Effector memory CD8-positive, alpha-beta T cell (primary cell): Measurements from ENCODE around the gene ZNF71.

Experiments used
- ATAC-seq: fragments of 150-1000 bp; cut with Tn5 transposase; replicated peaks from 2 replicates; pipeline ENCODE4 v1.10.0; 2021; ENCODE audit warnings: mild to moderate bottlenecking, moderate library complexity
- DNase-seq, 3 experiments: peaks; one replicate each; pipeline ENCODE4 v3.0.0; 2021
- H3K27ac Mint-ChIP-seq, 2 donors: one replicate each; pipeline ENCODE4 v1.8.0; 2022; ENCODE audit warnings: mild to moderate bottlenecking in 2 of 2, mixed read lengths in 2 of 2, moderate library complexity in 2 of 2
- H3K27me3 Mint-ChIP-seq, 2 donors: one replicate each; pipeline ENCODE4 v1.8.0; 2022; ENCODE audit warnings: mixed read lengths in 2 of 2
- H3K36me3 Mint-ChIP-seq: one replicate; pipeline ENCODE4 v1.8.0; 2022; ENCODE audit warnings: mild to moderate bottlenecking, moderate library complexity, mixed read lengths; ENCODE audit not compliant: insufficient read depth
- H3K4me1 Mint-ChIP-seq, 2 donors: one replicate each; pipeline ENCODE4 v1.8.0; 2022; ENCODE audit warnings: low read depth in 2 of 2, mixed read lengths in 2 of 2
- H3K4me3 Mint-ChIP-seq, 2 donors: one replicate each; pipeline ENCODE4 v1.8.0; 2022; ENCODE audit warnings: mild to moderate bottlenecking in 2 of 2, mixed read lengths in 2 of 2, moderate library complexity in 2 of 2
- H3K9me3 Mint-ChIP-seq, 2 donors: one replicate each; pipeline ENCODE4 v1.8.0; 2022; ENCODE audit warnings: mixed read lengths in 2 of 2
- total RNA-seq, 9 experiments: gene quantifications; one replicate each; lab custom pipeline; 2026; lab: John Stamatoyannopoulos, UW

The ZNF71 gene
- 4.7 to 25.6 (median 16.3) reads per million in 9 experiments for total RNA-seq

DNA sequence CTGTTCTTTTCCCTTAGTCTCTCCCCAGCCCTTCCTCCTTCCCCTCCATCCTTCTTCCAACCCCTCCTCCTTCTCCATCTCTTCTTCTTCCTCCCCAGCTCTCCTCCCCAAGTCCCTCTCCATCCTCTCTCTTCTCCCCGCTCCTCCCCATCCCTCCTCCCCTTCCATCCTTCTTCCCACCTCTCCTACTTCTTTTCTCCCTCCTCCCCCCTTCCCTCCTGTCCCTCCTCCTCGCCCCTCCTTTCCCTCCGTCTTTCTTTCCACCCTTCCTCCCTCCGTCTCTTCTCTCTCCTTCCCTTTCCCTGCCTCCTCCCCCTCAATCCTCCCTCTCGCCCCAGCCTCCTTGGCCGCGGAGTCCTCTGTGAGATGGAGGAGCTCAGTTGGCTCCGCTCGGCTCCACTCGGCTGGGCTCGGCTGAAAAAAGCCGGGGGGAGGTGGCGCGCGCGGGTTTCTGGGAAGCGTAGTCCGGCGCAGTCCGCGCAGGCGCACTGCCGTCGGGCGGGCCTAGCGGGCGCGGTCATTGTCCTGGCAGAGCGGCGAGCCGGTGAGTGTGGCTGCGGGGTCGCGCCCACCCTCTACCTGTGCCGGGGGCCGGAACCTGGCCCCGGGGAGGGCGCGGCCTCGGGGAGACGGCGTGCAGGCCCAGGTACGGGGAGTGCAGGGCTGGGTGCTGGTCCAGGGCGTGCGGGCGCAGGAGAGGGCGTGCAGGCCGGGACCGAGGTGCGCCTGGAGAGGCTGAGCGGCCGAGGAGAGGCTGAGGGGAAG is at the start of gene ZNF71:
Gene ZNF71 (plus strand): TSS at position 520 of the 765 bp plus-strand sequence. CDS start 6,257 bp downstream, outside the sequence.
- peak; percentile 94 for ATAC-seq
- peak; percentile 78 to 82 (median 80) for DNase-seq
- H3K36me3 Mint-ChIP-seq: peaks cover 7% of the 10 kb centered on the region
- peaks cover 2 to 9% of the 10 kb centered on the region in 2 donors for H3K9me3 Mint-ChIP-seq
- H3K27ac Mint-ChIP-seq: peak within 1 kb of the TSS; percentile 75 to 93
- H3K27me3 Mint-ChIP-seq: no peaks in the 10 kb centered on the region
- H3K4me1 Mint-ChIP-seq: peaks cover 22 to 25% of the 10 kb centered on the region in 2 donors
- H3K4me3 Mint-ChIP-seq: peak within 1 kb of the TSS; percentile 76 to 96

DNA sequence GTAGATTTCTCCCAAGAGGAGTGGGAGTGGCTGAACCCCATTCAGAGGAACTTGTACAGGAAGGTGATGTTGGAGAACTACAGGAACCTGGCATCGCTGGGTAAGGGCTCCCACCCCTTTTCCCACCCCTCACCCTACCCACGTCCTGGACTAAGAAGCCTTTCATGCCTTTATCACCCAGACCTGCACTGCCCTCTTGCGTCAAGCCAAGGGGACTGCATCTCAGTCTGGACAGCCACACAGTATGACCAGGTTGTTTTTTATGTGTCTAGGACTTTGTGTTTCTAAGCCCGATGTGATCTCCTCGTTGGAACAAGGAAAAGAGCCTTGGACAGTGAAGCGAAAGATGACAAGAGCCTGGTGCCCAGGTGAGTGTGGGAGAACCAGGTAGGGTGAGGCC is 47.6 kb upstream of the ZNF71 start:
- H3K9me3 Mint-ChIP-seq: peaks cover 2 to 22% of the 10 kb centered on the region in 2 donors
- H3K27me3 Mint-ChIP-seq: no peaks in the 10 kb centered on the region

DNA sequence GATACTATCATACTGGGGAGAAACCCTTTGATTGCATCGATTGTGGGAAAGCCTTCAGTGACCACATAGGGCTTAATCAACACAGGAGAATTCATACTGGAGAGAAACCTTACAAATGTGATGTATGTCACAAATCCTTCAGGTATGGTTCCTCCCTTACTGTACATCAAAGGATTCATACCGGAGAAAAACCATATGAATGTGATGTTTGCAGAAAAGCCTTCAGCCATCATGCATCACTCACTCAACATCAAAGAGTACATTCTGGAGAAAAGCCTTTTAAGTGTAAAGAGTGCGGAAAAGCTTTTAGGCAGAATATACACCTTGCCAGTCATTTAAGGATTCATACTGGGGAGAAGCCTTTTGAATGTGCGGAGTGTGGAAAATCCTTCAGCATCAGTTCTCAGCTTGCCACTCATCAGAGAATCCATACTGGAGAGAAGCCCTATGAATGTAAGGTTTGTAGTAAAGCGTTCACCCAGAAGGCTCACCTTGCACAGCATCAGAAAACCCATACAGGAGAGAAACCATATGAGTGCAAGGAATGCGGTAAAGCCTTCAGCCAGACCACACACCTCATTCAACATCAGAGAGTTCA is 40.7 kb upstream of the ZNF71 start:
- Mint-ChIP-seq H3K27ac (no peak overlapping the region), H3K36me3 (peaks cover 15% of the 10 kb centered on the region), H3K4me1 (no peaks in the 10 kb centered on the region), H3K9me3 (peaks cover 14 to 18% of the 10 kb centered on the region in 2 donors), H3K4me3 (no peak overlapping the region), H3K27me3 (no peaks in the 10 kb centered on the region)
- DNase-seq (no peak), ATAC-seq (no peak)

More for the DNA sequence above, 47.6 kb upstream of the ZNF71 start:
- ATAC-seq (no peak), DNase-seq (no peak)
- no peaks in the 10 kb centered on the region for H3K4me1 Mint-ChIP-seq
- peaks cover 26% of the 10 kb centered on the region for H3K36me3 Mint-ChIP-seq
- no peak overlapping the region for H3K4me3 Mint-ChIP-seq
- H3K27ac Mint-ChIP-seq: no peak overlapping the region

DNA sequence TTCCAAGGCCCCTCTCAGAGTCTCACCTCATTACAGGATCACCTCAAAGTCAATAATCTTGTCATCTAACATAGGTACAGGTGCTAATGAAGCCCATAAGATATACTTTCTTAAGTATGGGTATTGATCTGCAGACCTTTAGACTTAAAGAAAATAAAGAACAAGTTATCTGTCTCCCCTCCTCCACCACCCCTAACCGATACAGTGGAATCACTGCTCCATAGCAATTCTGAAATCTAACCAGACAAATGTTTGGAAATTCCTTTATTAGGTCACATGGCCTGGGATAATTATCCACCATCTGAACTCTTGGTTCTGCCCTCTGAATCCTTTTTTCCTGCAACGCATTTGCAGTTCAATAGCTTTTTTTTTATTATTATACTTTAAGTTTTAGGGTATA is 32.3 kb upstream of the ZNF71 start:
- Mint-ChIP-seq H3K9me3 (peaks cover 16 to 25% of the 10 kb centered on the region in 2 donors), H3K4me1 (peaks cover 8 to 10% of the 10 kb centered on the region in 2 donors)

DNA sequence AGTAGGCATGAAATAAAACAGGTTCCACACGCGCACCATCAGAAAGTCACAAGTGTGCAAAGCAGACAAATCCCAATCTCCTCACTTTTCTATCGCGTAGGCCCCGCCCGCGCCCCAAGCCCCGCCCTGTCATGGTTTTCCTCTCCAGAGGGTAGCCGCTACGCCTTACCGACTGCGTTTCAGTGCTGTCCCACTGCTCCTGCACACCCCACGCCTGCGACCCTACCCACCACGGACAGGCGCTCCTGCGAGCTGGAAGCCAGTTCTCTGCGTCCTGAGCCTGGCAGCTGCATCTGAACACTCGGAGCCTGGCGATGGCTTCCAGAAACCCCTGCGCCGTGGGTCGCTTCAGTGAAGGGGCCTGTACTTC is 28.2 kb upstream of the ZNF71 start:
- Mint-ChIP-seq H3K27ac (peak overlapping the region; percentile 90 to 94), H3K4me1 (peaks cover 11 to 12% of the 10 kb centered on the region in 2 donors), H3K36me3 (peaks cover 6% of the 10 kb centered on the region), H3K9me3 (peaks cover 16 to 24% of the 10 kb centered on the region in 2 donors), H3K27me3 (no peaks in the 10 kb centered on the region), H3K4me3 (peak overlapping the region; percentile 95 to 98)
- peak; percentile 17 for ATAC-seq
- no peak for DNase-seq

More for the DNA sequence above, 32.3 kb upstream of the ZNF71 start:
- Mint-ChIP-seq H3K27me3 (no peaks in the 10 kb centered on the region), H3K36me3 (peaks cover 3% of the 10 kb centered on the region), H3K27ac (no peak overlapping the region), H3K4me3 (no peak overlapping the region)
- DNase-seq (no peak), ATAC-seq (no peak)

DNA sequence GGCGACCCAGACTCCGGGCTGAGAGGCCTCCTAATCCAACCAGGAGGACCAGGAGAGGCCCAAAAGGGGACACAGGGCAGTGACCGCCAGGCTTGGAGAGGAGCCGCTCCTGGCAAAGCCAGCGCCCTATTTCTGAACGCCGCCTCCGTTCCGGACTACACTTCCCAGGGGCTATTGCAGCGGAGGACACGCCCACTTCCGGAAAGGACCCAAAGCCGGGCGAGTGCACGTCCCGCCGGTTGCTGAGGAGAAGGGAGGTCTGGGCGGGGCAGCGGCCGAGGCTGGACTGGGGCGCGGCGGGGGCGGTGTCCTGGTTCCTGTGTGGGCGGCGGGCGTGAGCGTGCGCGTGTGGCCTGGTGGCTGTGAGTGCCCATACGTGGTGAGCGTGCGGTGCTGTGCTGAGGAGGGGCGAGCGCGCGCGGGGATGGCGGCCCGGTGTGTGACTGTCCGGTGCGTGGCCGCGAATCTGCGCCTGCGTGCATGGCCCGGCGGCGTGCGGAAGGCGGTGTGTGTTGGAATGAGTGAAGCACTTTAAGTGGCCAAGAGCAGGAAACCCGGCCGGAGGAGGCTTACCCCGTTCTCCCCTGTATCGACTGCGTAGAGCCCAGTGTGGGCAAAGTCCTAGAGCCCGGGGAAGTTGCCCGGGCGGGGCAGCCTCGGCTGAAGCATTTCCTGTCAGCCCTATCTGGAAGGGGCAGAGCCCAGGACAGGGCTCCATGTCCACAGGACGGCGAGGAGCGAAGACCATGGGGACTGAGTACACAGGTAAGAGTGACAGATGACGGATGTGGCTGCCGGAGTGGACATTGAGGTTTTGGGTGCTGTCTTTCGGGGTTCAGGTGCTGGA is 27.6 kb upstream of the ZNF71 start, which contains the start of gene ZNF470:
Gene ZNF470 (plus strand): TSS at position 195 of the 847 bp plus-strand sequence. CDS start 2,844 bp downstream, outside the sequence.
- Mint-ChIP-seq H3K4me1 (peaks cover 11 to 12% of the 10 kb centered on the region in 2 donors), H3K36me3 (peaks cover 6% of the 10 kb centered on the region)

DNA sequence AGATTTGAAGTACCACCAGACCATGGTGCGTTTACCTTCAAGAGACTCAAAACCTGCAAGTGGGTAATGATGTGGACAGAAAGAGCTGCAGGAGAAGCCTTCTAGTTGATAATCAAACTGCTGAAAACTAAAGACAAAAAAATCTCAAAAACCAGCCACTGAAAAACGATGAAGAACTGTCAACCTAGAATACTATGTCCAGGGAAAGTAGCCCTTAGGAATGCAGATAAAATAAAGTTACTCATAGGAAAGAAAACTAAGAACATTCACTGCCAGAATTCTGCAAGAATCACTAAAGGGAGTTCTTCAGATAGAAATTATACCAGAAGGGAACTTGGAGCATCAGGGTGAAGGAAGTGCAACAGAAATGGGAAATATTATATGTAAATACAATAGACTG is 22.5 kb upstream of the ZNF71 start:
- H3K9me3 Mint-ChIP-seq: peaks cover 9 to 19% of the 10 kb centered on the region in 2 donors
- no peaks in the 10 kb centered on the region for H3K27me3 Mint-ChIP-seq
- ATAC-seq (no peak), DNase-seq (no peak)
- no peak overlapping the region for H3K27ac Mint-ChIP-seq
- H3K4me1 Mint-ChIP-seq: peaks cover 3 to 5% of the 10 kb centered on the region in 2 donors
- peaks cover 11% of the 10 kb centered on the region for H3K36me3 Mint-ChIP-seq
- H3K4me3 Mint-ChIP-seq: no peak overlapping the region

More for the DNA sequence above, 27.6 kb upstream of the ZNF71 start, which contains the start of gene ZNF470:
- Mint-ChIP-seq H3K27me3 (no peaks in the 10 kb centered on the region), H3K27ac (peak within 1 kb of the TSS; percentile 90 to 94), H3K9me3 (peaks cover 16 to 24% of the 10 kb centered on the region in 2 donors), H3K4me3 (peak within 1 kb of the TSS; percentile 95 to 98)
- DNase-seq (peak; percentile 85 to 87 (median 85)), ATAC-seq (peak; percentile 96)

DNA sequence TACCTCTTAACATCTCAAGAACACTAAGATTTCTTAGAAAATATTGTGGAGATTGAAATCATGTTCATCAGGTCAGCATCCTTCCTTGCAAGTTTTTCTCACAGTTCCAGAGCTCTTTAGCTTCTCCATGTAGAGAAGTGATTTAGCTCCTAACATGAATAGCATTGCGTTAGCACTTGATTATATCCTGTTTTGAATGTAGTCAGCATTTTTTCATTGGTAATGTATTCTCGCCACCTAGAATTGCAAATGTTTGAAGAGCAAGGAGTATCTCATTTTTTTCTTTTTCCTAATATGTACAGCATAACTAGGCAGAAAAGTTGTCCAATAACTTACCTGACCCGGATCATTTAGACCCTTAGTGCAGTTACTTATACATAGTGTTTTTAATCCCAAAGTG is 21.2 kb upstream of the ZNF71 start:
- Mint-ChIP-seq H3K4me3 (no peak overlapping the region), H3K27ac (no peak overlapping the region), H3K4me1 (no peaks in the 10 kb centered on the region), H3K36me3 (peaks cover 11% of the 10 kb centered on the region), H3K27me3 (no peaks in the 10 kb centered on the region), H3K9me3 (peaks cover 12 to 19% of the 10 kb centered on the region in 2 donors)
- no peak for DNase-seq
- no peak for ATAC-seq

DNA sequence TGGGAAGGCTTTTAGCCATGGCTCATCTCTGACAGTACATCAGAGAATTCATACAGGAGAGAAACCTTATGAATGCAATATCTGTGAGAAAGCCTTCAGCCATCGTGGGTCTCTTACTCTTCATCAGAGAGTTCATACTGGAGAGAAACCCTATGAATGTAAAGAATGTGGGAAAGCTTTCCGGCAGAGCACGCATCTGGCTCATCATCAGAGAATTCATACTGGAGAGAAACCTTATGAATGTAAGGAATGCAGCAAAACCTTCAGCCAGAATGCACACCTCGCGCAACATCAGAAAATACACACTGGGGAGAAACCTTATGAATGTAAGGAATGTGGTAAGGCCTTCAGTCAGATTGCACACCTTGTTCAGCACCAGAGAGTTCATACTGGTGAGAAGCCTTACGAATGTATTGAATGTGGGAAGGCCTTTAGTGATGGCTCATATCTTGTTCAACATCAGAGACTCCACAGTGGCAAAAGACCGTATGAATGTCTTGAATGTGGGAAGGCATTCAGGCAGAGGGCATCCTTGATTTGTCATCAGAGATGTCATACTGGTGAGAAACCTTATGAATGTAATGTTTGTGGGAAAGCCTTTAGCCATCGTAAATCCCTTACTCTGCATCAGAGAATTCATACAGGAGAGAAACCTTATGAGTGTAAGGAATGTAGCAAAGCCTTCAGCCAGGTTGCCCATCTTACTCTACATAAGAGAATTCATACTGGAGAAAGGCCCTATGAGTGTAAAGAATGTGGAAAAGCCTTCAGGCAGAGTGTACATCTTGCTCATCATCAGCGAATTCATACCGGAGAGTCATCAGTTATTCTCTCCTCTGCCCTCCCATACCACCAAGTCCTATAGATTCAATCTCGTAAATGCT is 17.1 kb upstream of the ZNF71 start:
- Mint-ChIP-seq H3K27ac (no peak overlapping the region), H3K9me3 (peaks cover 13 to 19% of the 10 kb centered on the region in 2 donors), H3K36me3 (peaks cover 8% of the 10 kb centered on the region), H3K4me3 (no peak overlapping the region), H3K27me3 (no peaks in the 10 kb centered on the region), H3K4me1 (no peaks in the 10 kb centered on the region)
- DNase-seq (no peak), ATAC-seq (no peak)

DNA sequence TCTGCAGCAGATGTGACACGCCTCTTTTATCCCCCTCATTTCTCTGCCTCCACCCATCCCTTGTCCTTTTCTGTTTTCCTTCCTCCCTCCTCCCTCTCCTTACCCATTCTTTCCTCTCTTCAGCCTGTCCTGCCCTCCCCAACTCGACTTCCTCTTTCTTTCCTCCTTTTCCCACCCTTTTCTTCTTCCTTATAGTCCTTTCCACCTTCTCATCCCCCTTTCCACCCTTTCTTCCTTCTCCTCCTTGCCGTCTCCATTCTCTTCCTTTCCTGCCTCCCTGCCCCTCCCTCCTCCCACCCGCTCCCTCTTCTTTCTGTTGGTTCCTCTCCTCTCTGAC is 688 bp upstream of the ZNF71 start:
- Mint-ChIP-seq H3K36me3 (peaks cover 7% of the 10 kb centered on the region), H3K9me3 (peaks cover 2 to 9% of the 10 kb centered on the region in 2 donors), H3K27me3 (no peaks in the 10 kb centered on the region), H3K27ac (peak overlapping the region; percentile 75 to 93), H3K4me1 (peaks cover 22 to 25% of the 10 kb centered on the region in 2 donors), H3K4me3 (peak overlapping the region; percentile 76 to 96)
- no peak for DNase-seq
- no peak for ATAC-seq

DNA sequence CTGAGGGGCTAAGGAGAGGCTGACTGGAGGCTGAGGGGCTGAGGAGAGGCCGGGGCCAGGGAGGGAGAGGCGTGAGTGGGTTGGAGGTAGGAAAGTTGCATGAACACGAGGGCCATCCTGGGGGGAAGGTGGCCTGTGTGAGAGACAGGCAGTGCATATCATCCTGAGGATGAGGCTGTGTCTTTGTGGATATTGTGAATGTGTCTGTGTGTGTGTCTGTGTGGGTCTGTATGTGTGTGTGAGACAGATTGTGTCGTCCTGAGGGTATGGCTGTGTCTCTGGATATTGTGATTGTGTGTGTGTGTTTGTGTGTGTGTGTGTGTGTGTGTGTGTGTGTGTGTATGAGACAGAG is 422 bp downstream of the ZNF71 start:
- ATAC-seq (peak; percentile 36), DNase-seq (no peak)
- Mint-ChIP-seq H3K4me3 (peak overlapping the region; percentile 76 to 96), H3K9me3 (peaks cover 2 to 5% of the 10 kb centered on the region in 2 donors), H3K27me3 (no peaks in the 10 kb centered on the region), H3K4me1 (peaks cover 22 to 27% of the 10 kb centered on the region in 2 donors), H3K27ac (peak overlapping the region; percentile 75 to 93), H3K36me3 (peaks cover 7% of the 10 kb centered on the region)

DNA sequence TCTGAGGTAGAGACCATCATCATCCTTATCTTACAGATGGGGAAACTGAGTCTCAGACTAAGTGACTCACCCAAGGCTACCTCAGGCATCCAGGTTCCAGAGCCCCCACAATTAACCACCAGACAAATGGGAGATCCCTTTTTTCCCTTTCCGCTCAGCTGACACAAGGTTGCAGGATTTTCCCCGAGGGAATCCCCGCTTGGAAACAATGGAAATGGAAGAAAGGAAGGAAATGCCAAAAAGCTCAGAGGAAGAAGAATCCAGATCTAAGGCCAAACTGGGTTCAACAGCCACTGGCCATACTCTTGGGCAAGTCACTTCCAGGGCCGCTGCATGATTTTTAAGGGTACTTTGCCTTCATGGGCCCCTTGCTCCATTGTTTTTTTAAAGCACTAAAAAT is 1.6 kb downstream of the ZNF71 start:
- H3K27ac Mint-ChIP-seq: no peak overlapping the region
- DNase-seq: no peak
- no peak for ATAC-seq
- peaks cover 10% of the 10 kb centered on the region for H3K36me3 Mint-ChIP-seq
- H3K27me3 Mint-ChIP-seq: no peaks in the 10 kb centered on the region
- H3K4me3 Mint-ChIP-seq: peak overlapping the region; percentile 76 to 96
- H3K4me1 Mint-ChIP-seq: peaks cover 27 to 31% of the 10 kb centered on the region in 2 donors
- peaks cover 0 to 12% of the 10 kb centered on the region in 2 donors for H3K9me3 Mint-ChIP-seq
